OCI-LY1 (cell line): ENCODE measurements around the gene PAX5.

Experiments used
- H2AFZ ChIP-seq: fragments of 200-600 bp; sonication (generic), shearing (Covaris generic); 2 replicates; pipeline ENCODE4 v1.6.0; 2014; ENCODE audit warnings: antibody characterized with exemption, mild to moderate bottlenecking, low read length
- H3F3A ChIP-seq: fragments of 200-600 bp; sonication (generic), shearing (Covaris generic); 2 replicates; pipeline ENCODE4 v1.6.0; 2014; ENCODE audit warnings: mild to moderate bottlenecking, antibody characterized with exemption, low read length, moderate library complexity; ENCODE audit not compliant: insufficient read depth
- H3K27ac ChIP-seq: fragments of 200-600 bp; sonication (generic); 2 replicates; pipeline ENCODE4 v1.5.1; 2014; ENCODE audit warnings: low read length, mixed run types, mild to moderate bottlenecking, low read depth; ENCODE audit not compliant: poor library complexity, severe bottlenecking
- H3K27me3 ChIP-seq: fragments of 200-600 bp; sonication (generic); 2 replicates; pipeline ENCODE4 v1.6.0; 2014; ENCODE audit warnings: antibody characterized with exemption, mild to moderate bottlenecking, low read length, moderate library complexity; ENCODE audit not compliant: insufficient read depth
- H3K36me3 ChIP-seq: fragments of 200-600 bp; sonication (generic); 2 replicates; pipeline ENCODE4 v1.6.1; 2014; ENCODE audit warnings: mild to moderate bottlenecking, antibody characterized with exemption, low read length, moderate library complexity, mixed read lengths; ENCODE audit not compliant: insufficient read depth
- H3K4me1 ChIP-seq: fragments of 200-600 bp; sonication (generic); 2 replicates; pipeline ENCODE4 v1.5.1; 2014; ENCODE audit warnings: mild to moderate bottlenecking, low read length, moderate library complexity; ENCODE audit not compliant: insufficient read depth, severe bottlenecking
- H3K4me2 ChIP-seq: fragments of 200-600 bp; sonication (generic), shearing (Covaris generic); 2 replicates; pipeline ENCODE4 v1.6.1; 2014; ENCODE audit warnings: low read length
- H3K4me3 ChIP-seq: fragments of 200-600 bp; sonication (generic); 2 replicates; pipeline ENCODE4 v1.5.1; 2014; ENCODE audit warnings: low read length, low read depth, mild to moderate bottlenecking, mixed read lengths; ENCODE audit not compliant: poor library complexity, severe bottlenecking
- H3K79me2 ChIP-seq: fragments of 200-600 bp; shearing (Covaris generic); 2 replicates; pipeline ENCODE4 v1.6.1; 2016; ENCODE audit warnings: mixed run types, low read length, mixed read lengths; ENCODE audit not compliant: insufficient read depth
- H3K9ac ChIP-seq: fragments of 200-600 bp; sonication (generic), shearing (Covaris generic); 2 replicates; pipeline ENCODE4 v1.6.1; 2014; ENCODE audit warnings: mild to moderate bottlenecking, low read length, mixed read lengths
- H3K9me2 ChIP-seq: fragments of 200-600 bp; sonication (generic), shearing (Covaris generic); 2 replicates; pipeline ENCODE4 v1.6.1; 2014; ENCODE audit warnings: low read depth, mild to moderate bottlenecking, low read length, mixed read lengths
- H3K9me3 ChIP-seq: fragments of 200-600 bp; shearing (Covaris generic); 2 replicates; pipeline ENCODE4 v1.6.1; 2014; ENCODE audit warnings: low read length, mixed read lengths
- H4K20me1 ChIP-seq: fragments of 200-600 bp; sonication (generic), shearing (Covaris generic); 2 replicates; pipeline ENCODE4 v1.6.0; 2016; ENCODE audit warnings: mild to moderate bottlenecking, low read length; ENCODE audit not compliant: insufficient read depth
- EZH2 ChIP-seq: fragments of 200-600 bp; sonication (generic), shearing (Covaris generic); IDR thresholded peaks from 2 replicates; pipeline ENCODE4 v1.8.0; 2017; ENCODE audit warnings: borderline replicate concordance, mixed run types, mild to moderate bottlenecking, antibody characterized with exemption, low read length, moderate library complexity, mixed read lengths
- TF ChIP-seq, protein P1 (sequence below): fragments of 200-600 bp; sonication (generic), shearing (Covaris generic); IDR thresholded peaks from 2 replicates; pipeline ENCODE4 v1.5.1; 2017; ENCODE audit warnings: mild to moderate bottlenecking, antibody characterized with exemption, low read length, moderate library complexity, mixed read lengths

The PAX5 gene

DNA sequence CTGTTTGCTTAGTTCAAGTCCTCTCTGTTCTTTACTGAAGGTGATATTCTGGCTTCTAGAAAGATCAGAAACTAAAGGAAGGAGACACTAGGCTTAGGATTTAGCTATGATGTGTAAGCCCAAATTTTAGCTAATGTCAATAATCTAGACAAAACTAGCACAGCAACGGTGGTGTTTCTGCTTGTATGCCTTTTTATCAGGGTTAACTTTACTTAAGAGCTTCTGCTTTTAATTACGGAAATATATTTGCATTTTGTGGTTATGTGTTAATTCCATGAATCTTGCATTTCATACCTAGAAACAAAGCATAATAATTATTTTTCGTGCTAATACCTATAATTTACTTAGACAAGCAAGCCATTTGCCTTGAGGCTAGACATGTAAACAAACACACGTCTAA is 96.1 kb downstream of the PAX5 start:
- Histone ChIP-seq H3K9ac (no peak overlapping the region), H3F3A (no peaks in the 10 kb centered on the region), H3K36me3 (peaks cover 92% of the 10 kb centered on the region), H3K9me3 (no peaks in the 10 kb centered on the region), H3K4me2 (no peak overlapping the region), H3K4me3 (no peak overlapping the region), H3K9me2 (no peaks in the 10 kb centered on the region), H3K27ac (peak overlapping the region; percentile 4), H4K20me1 (no peaks in the 10 kb centered on the region), H2AFZ (no peak overlapping the region), H3K27me3 (no peaks in the 10 kb centered on the region), H3K79me2 (no peaks in the 10 kb centered on the region), H3K4me1 (peaks cover 27% of the 10 kb centered on the region)
- TF ChIP-seq, protein P1, sequence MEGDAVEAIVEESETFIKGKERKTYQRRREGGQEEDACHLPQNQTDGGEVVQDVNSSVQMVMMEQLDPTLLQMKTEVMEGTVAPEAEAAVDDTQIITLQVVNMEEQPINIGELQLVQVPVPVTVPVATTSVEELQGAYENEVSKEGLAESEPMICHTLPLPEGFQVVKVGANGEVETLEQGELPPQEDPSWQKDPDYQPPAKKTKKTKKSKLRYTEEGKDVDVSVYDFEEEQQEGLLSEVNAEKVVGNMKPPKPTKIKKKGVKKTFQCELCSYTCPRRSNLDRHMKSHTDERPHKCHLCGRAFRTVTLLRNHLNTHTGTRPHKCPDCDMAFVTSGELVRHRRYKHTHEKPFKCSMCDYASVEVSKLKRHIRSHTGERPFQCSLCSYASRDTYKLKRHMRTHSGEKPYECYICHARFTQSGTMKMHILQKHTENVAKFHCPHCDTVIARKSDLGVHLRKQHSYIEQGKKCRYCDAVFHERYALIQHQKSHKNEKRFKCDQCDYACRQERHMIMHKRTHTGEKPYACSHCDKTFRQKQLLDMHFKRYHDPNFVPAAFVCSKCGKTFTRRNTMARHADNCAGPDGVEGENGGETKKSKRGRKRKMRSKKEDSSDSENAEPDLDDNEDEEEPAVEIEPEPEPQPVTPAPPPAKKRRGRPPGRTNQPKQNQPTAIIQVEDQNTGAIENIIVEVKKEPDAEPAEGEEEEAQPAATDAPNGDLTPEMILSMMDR = no peak
- no peak for TF ChIP-seq EZH2

DNA sequence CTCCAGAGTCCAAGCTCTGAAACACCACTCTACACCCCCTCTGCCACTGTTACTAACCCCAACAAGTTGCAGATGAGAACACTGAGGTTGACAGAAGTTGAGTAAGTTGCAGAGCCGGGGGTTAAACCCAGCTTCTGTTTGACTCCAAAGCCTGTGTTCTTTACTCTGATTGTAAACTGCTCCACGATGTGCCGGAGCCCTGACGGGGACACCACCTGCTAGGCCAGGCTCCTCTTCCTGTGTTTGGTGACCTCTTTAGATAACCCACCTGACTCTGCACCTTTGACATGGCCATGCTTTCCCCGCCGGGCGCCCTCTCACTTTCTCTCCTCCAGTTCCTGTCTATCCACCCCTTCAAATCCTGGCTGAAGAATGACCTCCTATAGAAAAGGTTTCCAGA is 96.7 kb downstream of the PAX5 start:
- H3K27ac ChIP-seq = peak overlapping the region; percentile 4
- peaks cover 27% of the 10 kb centered on the region for H3K4me1 ChIP-seq
- no peak for TF ChIP-seq EZH2
- TF ChIP-seq, protein P1 = no peak
- no peaks in the 10 kb centered on the region for H3K79me2 ChIP-seq
- H3K36me3 ChIP-seq = peaks cover 96% of the 10 kb centered on the region
- H3K4me3 ChIP-seq = no peak overlapping the region
- H3K27me3 ChIP-seq = no peaks in the 10 kb centered on the region
- H3F3A ChIP-seq = no peaks in the 10 kb centered on the region
- H3K9ac ChIP-seq = no peak overlapping the region
- no peaks in the 10 kb centered on the region for H3K9me2 ChIP-seq
- no peak overlapping the region for H3K4me2 ChIP-seq
- no peaks in the 10 kb centered on the region for H3K9me3 ChIP-seq
- no peaks in the 10 kb centered on the region for H4K20me1 ChIP-seq
- no peak overlapping the region for H2AFZ ChIP-seq

DNA sequence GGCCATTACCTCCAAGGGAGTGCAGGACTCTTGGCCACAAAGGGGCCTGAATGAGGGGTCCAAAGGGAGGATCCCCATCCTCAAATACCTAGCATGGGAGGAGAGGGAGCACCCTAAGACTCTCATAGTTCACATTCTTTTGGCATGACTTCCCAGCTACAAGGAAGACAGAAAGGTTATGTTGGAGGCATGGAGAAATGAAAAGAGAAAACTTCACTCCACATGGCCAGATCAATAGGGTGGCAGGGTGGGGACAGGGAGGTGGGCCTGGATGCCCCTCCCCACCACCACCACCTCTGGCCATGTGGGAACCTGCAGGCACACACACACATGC is 97.6 kb downstream of the PAX5 start:
- Histone ChIP-seq H3K79me2 (no peaks in the 10 kb centered on the region), H3K4me2 (no peak overlapping the region), H3K36me3 (peaks cover 98% of the 10 kb centered on the region), H3F3A (no peaks in the 10 kb centered on the region), H4K20me1 (no peaks in the 10 kb centered on the region), H3K9ac (no peak overlapping the region), H3K9me3 (no peaks in the 10 kb centered on the region), H3K4me1 (peaks cover 27% of the 10 kb centered on the region), H3K27me3 (no peaks in the 10 kb centered on the region), H3K4me3 (no peak overlapping the region), H2AFZ (no peak overlapping the region), H3K27ac (no peak overlapping the region), H3K9me2 (no peaks in the 10 kb centered on the region)
- TF ChIP-seq, protein P1 = no peak
- TF ChIP-seq EZH2 = no peak
